ENCODE measurements around the gene VAV3. TPM values are rescaled to one million over a fixed set of nuclear protein-coding genes. Genes with fewer than 3 reads are reported as not detected.

The VAV3 gene
- total and polyA plus RNA-seq, 2 of the 8 experiments (the other 6 are each of a cell fraction or from before 2014, with no cell fraction given): 2.9 to 7.9 TPM

- TF ChIP-seq CHD7 (IDR thresholded peaks at IDR 0.05; ENCODE audit: insufficient replicate concordance, low read length) (no peak), PHF8 (conservative IDR thresholded peaks at IDR 0.05; ENCODE audit: low read depth, low read length) (no peak), HDAC2 (IDR thresholded peaks at IDR 0.05; ENCODE audit: borderline replicate concordance in 1 of 2, low read depth in 2 of 2, low read length in 2 of 2) (no peak), SP1 (IDR thresholded peaks at IDR 0.05; ENCODE audit: low read depth, low read length) (no peak), EZH2 (IDR thresholded peaks at IDR 0.05; ENCODE audit: low read depth, low read length, severe bottlenecking) (no peak), MAX (IDR thresholded peaks at IDR 0.05) (no peak), SRF (IDR thresholded peaks at IDR 0.05; ENCODE audit: low read depth, low read length) (no peak), BACH1 (IDR thresholded peaks at IDR 0.05; ENCODE audit: low read length) (no peak), SIX5 (IDR thresholded peaks at IDR 0.05; ENCODE audit: low read depth, low read length) (no peak)
Observed at GRCh38 chr1:107726860-107727259, 238.1 kb downstream of the VAV3 start (continued).
